Activated T-cell treated with anti-CD3 and anti-CD28 coated beads, Interleukin-2, amount 50 U/mL, for 72 hours (primary cell): ENCODE data around the gene CEND1. TPM values are rescaled to one million over a fixed set of nuclear protein-coding genes. Genes with fewer than 3 reads are reported as not detected.

Experiments
- ATAC-seq, 2 donors: fragments of 150-1000 bp; cut with Tn5 transposase; replicated peaks in 1 of 2; 2 replicates each; pipeline ENCODE4 v1.10.0; 2021; ENCODE audit warnings: moderate library complexity in 2 of 2, mild to moderate bottlenecking in 1 of 2
- DNase-seq, 2 donors: peaks; one replicate each; pipeline ENCODE4 v3.0.0; 2021 to 2022; ENCODE audit warnings: mixed read lengths in 1 of 2
- H3K27ac Mint-ChIP-seq: one replicate; pipeline ENCODE4 v1.8.0; 2022; ENCODE audit warnings: mild to moderate bottlenecking, moderate library complexity, mixed read lengths
- H3K27me3 Mint-ChIP-seq: one replicate; pipeline ENCODE4 v1.8.0; 2022; ENCODE audit warnings: low read depth, mixed read lengths
- H3K36me3 Mint-ChIP-seq, 2 donors: one replicate each; pipeline ENCODE4 v1.8.0; 2022; ENCODE audit warnings: mixed read lengths in 2 of 2, mild to moderate bottlenecking in 1 of 2; ENCODE audit not compliant: insufficient read depth in 2 of 2
- H3K4me1 Mint-ChIP-seq: one replicate; pipeline ENCODE4 v1.8.0; 2022; ENCODE audit warnings: low read depth, mixed read lengths
- H3K4me3 Mint-ChIP-seq, 2 donors: one replicate each; pipeline ENCODE4 v1.8.0; 2022; ENCODE audit warnings: mild to moderate bottlenecking in 2 of 2, mixed read lengths in 2 of 2, moderate library complexity in 2 of 2
- H3K9me3 Mint-ChIP-seq, 2 donors: one replicate each; pipeline ENCODE4 v1.8.0; 2022; ENCODE audit warnings: mixed read lengths in 2 of 2
- total RNA-seq, 2 donors: library from RNA; stranded (reverse); gene quantifications; one replicate each; pipeline ENCODE4 v1.2.3, GENCODE V29; 2022

The CEND1 gene
- total RNA-seq, 2 donors from 2014 or later, result 1.4 to 1.6 TPM

GRCh38 chr11:802018-802617 lies 12.2 kb upstream of the CEND1 start:
- Mint-ChIP-seq H3K27ac (no peak overlapping the region), H3K4me1 (peaks cover 3% of the 10 kb centered on the region), H3K4me3 (no peak overlapping the region), H3K9me3 (no peaks in the 10 kb centered on the region), H3K27me3 (no peaks in the 10 kb centered on the region), H3K36me3 (peaks cover 0 to 2% of the 10 kb centered on the region in 2 donors)
- no peak for DNase-seq
- ATAC-seq, result no peak

- no peak for ATAC-seq
- Mint-ChIP-seq H3K27me3 (no peaks in the 10 kb centered on the region), H3K36me3 (peaks cover 0 to 2% of the 10 kb centered on the region in 2 donors), H3K4me3 (peak overlapping the region in 1 of 2 donors; percentile 29), H3K9me3 (no peaks in the 10 kb centered on the region), H3K4me1 (peaks cover 12% of the 10 kb centered on the region), H3K27ac (no peak overlapping the region)
- DNase-seq, result no peak
These were observed 11.3 kb upstream of the CEND1 start for GRCh38 chr11:801097-801780.

GRCh38 chr11:800473-800872 lies 10.6 kb upstream of the CEND1 start:
- Mint-ChIP-seq H3K9me3 (no peaks in the 10 kb centered on the region), H3K4me1 (peaks cover 17% of the 10 kb centered on the region), H3K27ac (no peak overlapping the region), H3K36me3 (peaks cover 0 to 2% of the 10 kb centered on the region in 2 donors), H3K27me3 (no peaks in the 10 kb centered on the region), H3K4me3 (no peak overlapping the region)
- DNase-seq (no peak), ATAC-seq (no peak)

DNA sequence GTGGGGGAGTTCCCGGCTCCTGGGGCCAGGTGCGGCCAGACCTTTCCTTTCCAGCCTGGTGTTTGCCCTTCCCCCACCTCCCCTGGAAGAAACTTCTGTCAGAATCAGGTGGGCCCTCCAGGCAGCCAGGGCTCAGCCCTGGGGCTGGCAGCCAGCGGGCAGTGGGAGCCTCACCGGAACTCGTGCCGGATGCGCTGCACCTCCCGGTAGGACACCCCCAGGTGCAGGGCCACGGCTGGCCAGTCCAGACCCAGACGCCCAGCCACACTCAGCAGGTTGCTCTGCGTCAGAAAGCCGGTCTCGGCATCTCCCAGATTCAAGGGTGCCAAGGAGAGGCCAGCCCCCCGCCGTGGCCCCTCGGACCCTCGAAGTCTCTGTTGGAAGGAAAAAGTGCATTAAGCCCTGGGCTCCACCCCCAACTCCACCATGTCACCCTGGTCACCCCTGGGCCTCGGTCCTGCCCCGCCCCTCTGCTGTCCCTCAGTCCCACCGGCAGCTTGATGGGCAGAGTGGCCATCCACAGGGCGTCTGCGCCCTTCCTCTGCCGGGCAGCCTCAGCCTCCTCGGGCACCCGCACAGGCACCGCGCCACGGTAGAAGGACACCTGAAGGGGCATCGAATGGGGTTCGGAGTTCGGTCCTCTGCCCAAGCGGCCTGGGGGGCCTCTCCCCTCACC lies 9.9 kb upstream of the CEND1 start:
- Mint-ChIP-seq H3K4me1 (peaks cover 17% of the 10 kb centered on the region), H3K9me3 (no peaks in the 10 kb centered on the region), H3K36me3 (peaks cover 0 to 2% of the 10 kb centered on the region in 2 donors), H3K27ac (no peak overlapping the region), H3K27me3 (no peaks in the 10 kb centered on the region), H3K4me3 (no peak overlapping the region)
- no peak for ATAC-seq
- DNase-seq, result no peak

DNA sequence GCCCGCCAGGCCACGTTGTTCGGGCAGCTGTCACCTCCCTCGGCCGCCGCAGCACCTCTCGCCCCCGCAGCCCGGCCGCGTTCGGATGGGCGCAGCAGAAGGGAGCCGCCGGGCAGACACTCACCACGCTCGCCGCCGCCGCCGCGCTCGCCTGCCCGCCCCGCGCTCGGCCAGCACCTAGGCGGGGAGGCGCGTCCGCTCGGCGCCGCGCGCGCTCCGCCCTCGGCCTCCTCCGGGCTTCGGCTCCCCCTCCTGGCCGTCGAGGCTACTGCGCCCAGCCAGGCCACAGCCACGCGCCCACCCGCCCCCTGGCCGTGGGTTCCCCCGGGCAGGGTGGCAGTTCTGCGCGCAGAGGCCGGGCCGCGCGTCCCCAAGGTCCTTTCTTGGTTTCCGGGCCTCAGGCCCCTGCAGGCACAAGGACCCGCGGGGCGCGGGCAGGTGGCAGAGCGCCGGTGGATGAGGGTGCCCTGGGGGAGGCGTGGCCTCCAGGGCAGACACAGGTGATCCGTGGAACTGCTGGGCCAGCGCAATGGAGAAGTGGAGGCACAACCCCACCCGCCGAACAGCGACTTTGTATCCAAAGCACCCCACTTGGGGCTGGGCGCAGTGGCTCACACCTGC lies 8.3 kb upstream of the CEND1 start, which contains the start of gene SLC25A22:
Gene SLC25A22, minus strand, starts transcription at position 189 of the 621 bp plus-strand sequence. CDS start 3,275 bp downstream, outside the sequence.
- peak; percentile 60 to 61 for ATAC-seq
- Mint-ChIP-seq H3K27ac (peak within 1 kb of the TSS; percentile 78), H3K27me3 (no peaks in the 10 kb centered on the region)

DNA sequence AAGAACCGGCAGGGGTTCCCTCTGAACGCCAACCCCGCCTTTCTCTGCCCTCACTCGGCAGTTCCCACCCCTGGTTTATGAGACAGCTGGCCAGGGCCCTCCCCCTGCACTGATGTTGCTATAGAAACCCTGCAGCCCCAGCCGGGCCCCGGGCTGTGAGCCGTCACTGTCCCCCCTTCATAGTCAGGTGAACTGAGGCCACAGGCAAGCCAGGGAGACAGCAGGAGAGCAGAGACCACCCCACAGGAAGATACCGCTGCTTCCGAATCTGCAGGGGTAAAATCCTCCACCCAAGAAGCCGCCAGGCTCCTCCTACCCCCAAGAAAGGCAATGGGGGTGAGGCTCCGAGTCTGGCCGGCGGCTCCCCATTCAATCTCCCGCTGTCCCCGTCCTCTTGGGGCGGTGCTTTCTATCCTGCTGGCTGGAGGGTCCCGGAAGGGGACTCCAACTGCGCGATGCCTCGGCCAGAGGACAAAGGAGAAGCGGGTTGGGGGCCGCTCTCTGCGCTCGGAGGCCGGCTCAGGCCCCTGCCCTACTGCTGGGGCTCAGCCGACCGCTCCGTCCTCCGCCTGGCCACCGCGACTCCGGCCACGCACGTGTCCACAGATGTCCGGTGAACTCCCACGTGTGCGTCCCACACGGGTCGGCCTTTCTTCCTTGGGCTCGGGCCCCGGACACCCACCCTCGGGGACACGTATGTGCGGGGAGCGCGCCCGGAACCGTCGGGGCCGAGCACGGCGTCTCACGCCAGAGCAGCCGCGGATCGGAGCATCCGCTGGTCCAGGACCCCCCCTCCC lies 7.6 kb upstream of the CEND1 start:
- H3K4me1 Mint-ChIP-seq, result peaks cover 17% of the 10 kb centered on the region
- ATAC-seq, result peak; percentile 50 to 52

More for the DNA sequence above, 8.3 kb upstream of the CEND1 start, which contains the start of gene SLC25A22:
- H3K4me1 Mint-ChIP-seq, result peaks cover 17% of the 10 kb centered on the region
- peak; percentile 90 to 93 for DNase-seq
- peaks cover 0 to 2% of the 10 kb centered on the region in 2 donors for H3K36me3 Mint-ChIP-seq
- H3K4me3 Mint-ChIP-seq, result peak within 1 kb of the TSS; percentile 78 to 97
- H3K9me3 Mint-ChIP-seq, result no peaks in the 10 kb centered on the region

GRCh38 chr11:796565-797295 lies 6.8 kb upstream of the CEND1 start:
- H3K9me3 Mint-ChIP-seq, result no peaks in the 10 kb centered on the region
- H3K36me3 Mint-ChIP-seq, result peaks cover 0 to 2% of the 10 kb centered on the region in 2 donors
- H3K27me3 Mint-ChIP-seq, result no peaks in the 10 kb centered on the region
- peak overlapping the region; percentile 78 for H3K27ac Mint-ChIP-seq
- peak overlapping the region; percentile 78 to 97 for H3K4me3 Mint-ChIP-seq
- no peak for DNase-seq
- peaks cover 17% of the 10 kb centered on the region for H3K4me1 Mint-ChIP-seq
- ATAC-seq, result no peak

More for the DNA sequence above, 7.6 kb upstream of the CEND1 start:
- peak; percentile 78 to 83 for DNase-seq
- Mint-ChIP-seq H3K27ac (peak overlapping the region; percentile 78), H3K4me3 (peak overlapping the region; percentile 78 to 97), H3K36me3 (peaks cover 0 to 2% of the 10 kb centered on the region in 2 donors), H3K9me3 (no peaks in the 10 kb centered on the region), H3K27me3 (no peaks in the 10 kb centered on the region)

GRCh38 chr11:795634-796564 lies 6.0 kb upstream of the CEND1 start:
- H3K4me1 Mint-ChIP-seq, result peaks cover 17% of the 10 kb centered on the region
- H3K27me3 Mint-ChIP-seq, result no peaks in the 10 kb centered on the region
- ATAC-seq, result peak; percentile 80 to 84
- DNase-seq, result peak; percentile 85 to 93
- peaks cover 0 to 1% of the 10 kb centered on the region in 2 donors for H3K36me3 Mint-ChIP-seq
- peak overlapping the region; percentile 78 to 97 for H3K4me3 Mint-ChIP-seq
- H3K27ac Mint-ChIP-seq, result peak overlapping the region; percentile 79
- H3K9me3 Mint-ChIP-seq, result no peaks in the 10 kb centered on the region

- ATAC-seq, result no peak
- peak overlapping the region; percentile 78 to 97 for H3K4me3 Mint-ChIP-seq
- no peak for DNase-seq
- H3K27ac Mint-ChIP-seq, result peak overlapping the region; percentile 79
- peaks cover 0 to 1% of the 10 kb centered on the region in 2 donors for H3K36me3 Mint-ChIP-seq
- H3K4me1 Mint-ChIP-seq, result peaks cover 17% of the 10 kb centered on the region
- no peaks in the 10 kb centered on the region for H3K27me3 Mint-ChIP-seq
- no peaks in the 10 kb centered on the region for H3K9me3 Mint-ChIP-seq
These were observed 5.1 kb upstream of the CEND1 start for GRCh38 chr11:794766-795633.

GRCh38 chr11:794013-794765 lies 4.3 kb upstream of the CEND1 start:
- Mint-ChIP-seq H3K9me3 (no peaks in the 10 kb centered on the region), H3K4me3 (peak overlapping the region in 1 of 2 donors; percentile 20)
- DNase-seq, result no peak

More at GRCh38 chr11:794013-794765, 4.3 kb upstream of the CEND1 start:
- no peak for ATAC-seq
- no peaks in the 10 kb centered on the region for H3K27me3 Mint-ChIP-seq
- peaks cover 17% of the 10 kb centered on the region for H3K4me1 Mint-ChIP-seq
- peaks cover 0 to 1% of the 10 kb centered on the region in 2 donors for H3K36me3 Mint-ChIP-seq
- H3K27ac Mint-ChIP-seq, result no peak overlapping the region
